Stimulated activated CD8-positive, alpha-beta memory T cell treated with anti-CD3 and anti-CD28 coated beads, Interleukin-2, amount 100 ng/mL, for 1 hour (primary cell): ENCODE measurements around the gene NXPE3.

Experiments used
- DNase-seq, 2 donors: peaks; one replicate each; pipeline ENCODE4 v3.0.0-alpha.2; 2020; ENCODE audit warnings: low read depth in 2 of 2

NXPE3 gene

GRCh38 chr3:101828691-101829436 lies 49.9 kb downstream of the NXPE3 start:
- DNase-seq, result peak in 1 of 2 donors; percentile 22

- no peak for DNase-seq
Measured at GRCh38 chr3:101829437-101829830, 50.4 kb downstream of the NXPE3 start.

- no peak for DNase-seq
Measured at GRCh38 chr3:101829874-101830273, 50.9 kb downstream of the NXPE3 start.

- DNase-seq, result no peak
Measured at GRCh38 chr3:101833446-101833974, 54.5 kb downstream of the NXPE3 start.

GRCh38 chr3:101835676-101836075 lies 56.7 kb downstream of the NXPE3 start:
- no peak for DNase-seq

GRCh38 chr3:101836160-101836559 lies 57.1 kb downstream of the NXPE3 start:
- no peak for DNase-seq

- DNase-seq, result no peak
Measured at GRCh38 chr3:101836652-101837598, 57.9 kb downstream of the NXPE3 start.

- DNase-seq, result no peak
Measured at GRCh38 chr3:101838691-101839090, 59.7 kb downstream of the NXPE3 start.

GRCh38 chr3:101840066-101840465 lies 61.1 kb downstream of the NXPE3 start:
- DNase-seq, result no peak

GRCh38 chr3:101842245-101842934 lies 63.4 kb downstream of the NXPE3 start:
- DNase-seq, result no peak

GRCh38 chr3:101842935-101843330 lies 63.9 kb downstream of the NXPE3 start:
- DNase-seq, result no peak

GRCh38 chr3:101845425-101845824 lies 66.4 kb downstream of the NXPE3 start:
- no peak for DNase-seq

GRCh38 chr3:101846709-101847108 lies 67.7 kb downstream of the NXPE3 start:
- no peak for DNase-seq

- no peak for DNase-seq
Measured at GRCh38 chr3:101847328-101847727, 68.3 kb downstream of the NXPE3 start.

GRCh38 chr3:101848326-101848725 lies 69.3 kb downstream of the NXPE3 start:
- no peak for DNase-seq

- peak; percentile 80 to 87 for DNase-seq
Measured at GRCh38 chr3:101848754-101849713, 70.0 kb downstream of the NXPE3 start, which contains the start of gene NFKBIZ. Gene NFKBIZ, plus strand, starts transcription at chr3:101849514. Its CDS starts 115 bp downstream, at chr3:101849629.

- DNase-seq, result peak in 1 of 2 donors; percentile 54
Measured at GRCh38 chr3:101849714-101850245, 70.8 kb downstream of the NXPE3 start.

GRCh38 chr3:101850246-101851051 lies 71.4 kb downstream of the NXPE3 start:
- peak in 1 of 2 donors; percentile 22 for DNase-seq

- DNase-seq, result no peak
Measured at GRCh38 chr3:101851072-101851770, 72.2 kb downstream of the NXPE3 start.
